ENCODE results near the gene MAB21L3.

DNA sequence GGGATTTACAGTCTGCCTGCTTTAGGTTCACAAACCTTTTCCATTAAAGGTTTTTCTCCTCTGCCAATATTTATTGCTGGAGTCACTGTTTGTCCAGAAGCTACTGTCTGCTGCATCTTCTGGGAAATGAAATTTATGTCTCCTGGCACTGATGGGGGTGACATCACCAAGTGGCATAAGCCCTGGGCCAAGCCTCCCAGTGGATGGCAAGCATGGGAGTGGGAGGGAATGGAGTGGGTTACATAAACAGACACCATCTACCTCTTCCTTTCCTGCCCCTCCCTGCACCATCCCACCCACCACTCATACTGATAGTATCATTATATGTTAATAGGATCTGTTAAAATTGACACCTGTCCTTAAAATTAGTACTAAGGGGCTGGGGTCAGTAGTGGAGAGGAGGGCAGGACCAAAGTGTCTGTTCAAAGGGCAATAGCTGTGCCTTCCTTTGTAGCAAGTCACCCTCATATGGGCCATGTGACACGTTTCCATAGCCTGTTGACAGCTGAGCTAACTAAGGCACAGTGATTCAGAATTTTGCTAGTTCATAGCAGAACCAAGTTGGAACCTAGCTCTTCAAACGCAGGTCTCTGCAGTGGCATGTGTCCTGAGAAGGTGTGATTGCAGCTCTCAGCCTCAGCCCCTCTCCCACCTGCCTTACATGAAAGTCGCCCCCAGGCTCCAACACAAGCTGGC lies 71.0 kb downstream of the MAB21L3 start:
- TF ChIP-seq, protein P1, sequence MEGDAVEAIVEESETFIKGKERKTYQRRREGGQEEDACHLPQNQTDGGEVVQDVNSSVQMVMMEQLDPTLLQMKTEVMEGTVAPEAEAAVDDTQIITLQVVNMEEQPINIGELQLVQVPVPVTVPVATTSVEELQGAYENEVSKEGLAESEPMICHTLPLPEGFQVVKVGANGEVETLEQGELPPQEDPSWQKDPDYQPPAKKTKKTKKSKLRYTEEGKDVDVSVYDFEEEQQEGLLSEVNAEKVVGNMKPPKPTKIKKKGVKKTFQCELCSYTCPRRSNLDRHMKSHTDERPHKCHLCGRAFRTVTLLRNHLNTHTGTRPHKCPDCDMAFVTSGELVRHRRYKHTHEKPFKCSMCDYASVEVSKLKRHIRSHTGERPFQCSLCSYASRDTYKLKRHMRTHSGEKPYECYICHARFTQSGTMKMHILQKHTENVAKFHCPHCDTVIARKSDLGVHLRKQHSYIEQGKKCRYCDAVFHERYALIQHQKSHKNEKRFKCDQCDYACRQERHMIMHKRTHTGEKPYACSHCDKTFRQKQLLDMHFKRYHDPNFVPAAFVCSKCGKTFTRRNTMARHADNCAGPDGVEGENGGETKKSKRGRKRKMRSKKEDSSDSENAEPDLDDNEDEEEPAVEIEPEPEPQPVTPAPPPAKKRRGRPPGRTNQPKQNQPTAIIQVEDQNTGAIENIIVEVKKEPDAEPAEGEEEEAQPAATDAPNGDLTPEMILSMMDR (conservative IDR thresholded peaks at IDR 0.05; ENCODE audit: low read depth, low read length), result no peak
- TF ChIP-seq EZH2 (IDR thresholded peaks at IDR 0.05; ENCODE audit: borderline replicate concordance, low read depth, low read length, poor library complexity, severe bottlenecking), result no peak

All from A673 (cell line).